Mesenchymal stem cell (in vitro differentiated cells and primary cell): ENCODE measurements around the gene UBE2Z.
A peak's percentile ranks its signal among the peaks of the same experiment; 100 is the strongest.

ENCODE experiments used
- DNase-seq: peaks from one replicate; pipeline ENCODE4 v3.0.0-alpha.2; 2013
- H2AFZ ChIP-seq: one replicate; pipeline ENCODE4 v1.6.1; 2013; ENCODE audit warnings: low read depth, mild to moderate bottlenecking, control low read depth, inconsistent platforms, low read length, moderate library complexity
- H2AK5ac ChIP-seq: 2 replicates; pipeline ENCODE4 v1.6.1; 2013; ENCODE audit warnings: low read length, moderate library complexity, mild to moderate bottlenecking, inconsistent platforms; ENCODE audit not compliant: severe bottlenecking
- H2BK120ac ChIP-seq: one replicate; pipeline ENCODE4 v1.6.1; 2013; ENCODE audit warnings: low read depth, mild to moderate bottlenecking, inconsistent platforms, low read length, moderate library complexity
- H2BK12ac ChIP-seq, 2 experiments: one replicate each; pipeline ENCODE4 v1.6.1; 2013; ENCODE audit warnings: inconsistent platforms in 2 of 2, low read length in 2 of 2, mild to moderate bottlenecking in 2 of 2, moderate library complexity in 2 of 2, control low read depth in 1 of 2
- H2BK15ac ChIP-seq: one replicate; pipeline ENCODE4 v1.6.1; 2013; ENCODE audit warnings: mild to moderate bottlenecking, low read depth, inconsistent platforms; ENCODE audit not compliant: poor library complexity, severe bottlenecking
- H2BK5ac ChIP-seq: 2 replicates; pipeline ENCODE4 v1.6.1; 2013; ENCODE audit warnings: low read depth, mild to moderate bottlenecking, low read length, control low read depth, inconsistent platforms; ENCODE audit not compliant: poor library complexity, severe bottlenecking
- H3K14ac ChIP-seq, 2 experiments: one replicate each; pipeline ENCODE4 v1.6.1; 2013; ENCODE audit warnings: inconsistent platforms in 2 of 2, low read length in 2 of 2, control low read depth in 1 of 2, mild to moderate bottlenecking in 1 of 2, moderate library complexity in 1 of 2
- H3K18ac ChIP-seq, 2 experiments: one replicate each; pipeline ENCODE4 v1.6.1; 2013; ENCODE audit warnings: inconsistent platforms in 2 of 2, low read length in 2 of 2, control low read depth in 1 of 2, low read depth in 1 of 2, mild to moderate bottlenecking in 1 of 2
- H3K23ac ChIP-seq, 2 experiments: one replicate each; pipeline ENCODE4 v1.6.1; 2013; ENCODE audit warnings: inconsistent platforms in 2 of 2, low read length in 2 of 2, mild to moderate bottlenecking in 2 of 2, moderate library complexity in 2 of 2, control low read depth in 1 of 2
- H3K27ac ChIP-seq: 2 replicates; pipeline ENCODE4 v1.5.1; 2013; ENCODE audit warnings: mild to moderate bottlenecking, moderate library complexity, low read length, control low read depth, inconsistent platforms; ENCODE audit not compliant: poor library complexity, severe bottlenecking
- H3K27me3 ChIP-seq, 2 experiments: 2 replicates each; pipeline versions ENCODE4 v1.6.1 to v1.7.0; 2013; ENCODE audit warnings: low read length in 2 of 2, mild to moderate bottlenecking in 2 of 2, moderate library complexity in 2 of 2, control low read depth in 1 of 2, inconsistent platforms in 1 of 2; ENCODE audit not compliant: control insufficient read depth in 1 of 2, insufficient read depth in 1 of 2
- H3K36me3 ChIP-seq, 2 experiments: 2 replicates each; pipeline versions ENCODE4 v1.6.1 to v1.7.0; 2013; ENCODE audit warnings: low read length in 2 of 2, control low read depth in 1 of 2, inconsistent platforms in 1 of 2, low read depth in 1 of 2, mild to moderate bottlenecking in 1 of 2; ENCODE audit not compliant: insufficient read depth in 2 of 2, control insufficient read depth in 1 of 2
- H3K4ac ChIP-seq, 2 experiments: one replicate each; pipeline ENCODE4 v1.6.1; 2013; ENCODE audit warnings: inconsistent platforms in 2 of 2, low read length in 2 of 2, mild to moderate bottlenecking in 2 of 2, moderate library complexity in 2 of 2, control low read depth in 1 of 2, low read depth in 1 of 2
- H3K4me1 ChIP-seq: 2 replicates; pipeline ENCODE4 v1.6.1; 2013; ENCODE audit warnings: low read depth, low read length, control low read depth; ENCODE audit not compliant: control insufficient read depth, insufficient read depth
- H3K4me2 ChIP-seq: 2 replicates; pipeline ENCODE4 v1.6.1; 2013; ENCODE audit warnings: low read length, mild to moderate bottlenecking, inconsistent platforms; ENCODE audit not compliant: poor library complexity, severe bottlenecking
- H3K4me3 ChIP-seq, 2 experiments: 2 replicates each; pipeline versions ENCODE4 v1.5.1 to v1.7.0; 2013; ENCODE audit warnings: low read length in 2 of 2, mild to moderate bottlenecking in 2 of 2, control low read depth in 1 of 2, low read depth in 1 of 2; ENCODE audit not compliant: insufficient read depth in 1 of 2
- H3K79me1 ChIP-seq: replicated peaks from 2 replicates; pipeline ENCODE4 v1.6.1; 2013; ENCODE audit warnings: mild to moderate bottlenecking, control low read depth, low read length, inconsistent platforms; ENCODE audit not compliant: poor library complexity, severe bottlenecking
- H3K9ac ChIP-seq: 2 replicates; pipeline ENCODE4 v1.7.0; 2013; ENCODE audit warnings: mild to moderate bottlenecking, low read length, moderate library complexity
- H3K9me3 ChIP-seq: 2 replicates; pipeline ENCODE4 v1.7.0; 2013; ENCODE audit warnings: mild to moderate bottlenecking, low read length; ENCODE audit not compliant: control insufficient read depth
- H4K8ac ChIP-seq: one replicate; pipeline ENCODE4 v1.6.1; 2013; ENCODE audit warnings: inconsistent platforms, mild to moderate bottlenecking, low read length, moderate library complexity
- H4K91ac ChIP-seq: one replicate; pipeline ENCODE4 v1.6.1; 2013; ENCODE audit warnings: mild to moderate bottlenecking, low read length, inconsistent platforms
- WGBS: methylation state at CpG from one replicate; pipeline ENCODE4 v1.1.7; 2013; ENCODE audit warnings: mixed read lengths; 5-methylcytosine and 5-hydroxymethylcytosine counted together

UBE2Z gene

GRCh38 chr17:48894886-48895285 is 13.3 kb upstream of the UBE2Z start:
- H3K27me3 ChIP-seq = no peaks in the 10 kb centered on the region
- H3K4ac ChIP-seq = no peak overlapping the region
- 94% methylated on average over 2 of the region's 3 CpGs for WGBS
- no peaks in the 10 kb centered on the region for H3K9me3 ChIP-seq
- H2BK120ac ChIP-seq = no peak overlapping the region
- H3K14ac ChIP-seq = no peak overlapping the region
- H3K9ac ChIP-seq = no peak overlapping the region
- H3K18ac ChIP-seq = no peak overlapping the region
- H4K91ac ChIP-seq = no peak overlapping the region
- no peak overlapping the region for H2BK5ac ChIP-seq
- H2BK12ac ChIP-seq = no peak overlapping the region
- DNase-seq = no peak
- peaks cover 3% of the 10 kb centered on the region for H3K4me1 ChIP-seq
- no peak overlapping the region for H4K8ac ChIP-seq
- no peak overlapping the region for H3K27ac ChIP-seq
- no peak overlapping the region for H2BK15ac ChIP-seq
- H2AFZ ChIP-seq = no peak overlapping the region
- no peak overlapping the region for H3K4me3 ChIP-seq
- H3K4me2 ChIP-seq = no peak overlapping the region
- no peak overlapping the region for H3K23ac ChIP-seq
- H3K79me1 ChIP-seq = peaks cover 32% of the 10 kb centered on the region
- no peak overlapping the region for H2AK5ac ChIP-seq
- H3K36me3 ChIP-seq = peaks cover 17 to 39% of the 10 kb centered on the region in 2 experiments

GRCh38 chr17:48901241-48901640 is 7.0 kb upstream of the UBE2Z start:
- Histone ChIP-seq H3K4me3 (no peak overlapping the region), H3K23ac (no peak overlapping the region), H2AFZ (no peak overlapping the region), H3K79me1 (peaks cover 6% of the 10 kb centered on the region), H3K27me3 (no peaks in the 10 kb centered on the region), H2AK5ac (no peak overlapping the region), H2BK12ac (no peak overlapping the region), H3K4me1 (peaks cover 8% of the 10 kb centered on the region), H3K4ac (no peak overlapping the region), H3K4me2 (no peak overlapping the region), H2BK5ac (no peak overlapping the region), H3K9ac (no peak overlapping the region), H3K36me3 (peaks cover 6 to 21% of the 10 kb centered on the region in 2 experiments), H3K14ac (no peak overlapping the region), H3K18ac (no peak overlapping the region), H3K9me3 (no peaks in the 10 kb centered on the region), H4K8ac (no peak overlapping the region), H2BK15ac (no peak overlapping the region), H4K91ac (no peak overlapping the region), H2BK120ac (no peak overlapping the region), H3K27ac (no peak overlapping the region)
- 100% methylated on average over 1 of the region's 1 CpG for WGBS
- no peak for DNase-seq

- no peak overlapping the region for H3K23ac ChIP-seq
- H2BK12ac ChIP-seq = no peak overlapping the region
- no peak overlapping the region for H3K14ac ChIP-seq
- no peak overlapping the region for H3K27ac ChIP-seq
- peaks cover 5% of the 10 kb centered on the region for H3K79me1 ChIP-seq
- DNase-seq = no peak
- no peak overlapping the region for H2BK15ac ChIP-seq
- H3K4ac ChIP-seq = no peak overlapping the region
- H3K18ac ChIP-seq = no peak overlapping the region
- H2AK5ac ChIP-seq = no peak overlapping the region
- H3K9ac ChIP-seq = no peak overlapping the region
- no peak overlapping the region for H2AFZ ChIP-seq
- no peak overlapping the region for H2BK5ac ChIP-seq
- H3K9me3 ChIP-seq = no peaks in the 10 kb centered on the region
- no peak overlapping the region for H4K91ac ChIP-seq
- peaks cover 9% of the 10 kb centered on the region for H3K4me1 ChIP-seq
- peaks cover 2% of the 10 kb centered on the region in 2 experiments for H3K36me3 ChIP-seq
- H3K27me3 ChIP-seq = no peaks in the 10 kb centered on the region
- H2BK120ac ChIP-seq = no peak overlapping the region
- 100% methylated on average over 1 of the region's 1 CpG for WGBS
- H3K4me2 ChIP-seq = no peak overlapping the region
- no peak overlapping the region for H3K4me3 ChIP-seq
- no peak overlapping the region for H4K8ac ChIP-seq
These were observed 4.8 kb upstream of the UBE2Z start for GRCh38 chr17:48903401-48903800.

- no peak for DNase-seq
- Histone ChIP-seq H3K18ac (no peak overlapping the region), H2BK5ac (no peak overlapping the region), H3K23ac (no peak overlapping the region), H3K4me1 (peaks cover 9% of the 10 kb centered on the region), H4K8ac (no peak overlapping the region), H3K9me3 (no peaks in the 10 kb centered on the region), H3K4me3 (no peak overlapping the region), H3K14ac (no peak overlapping the region), H3K79me1 (peaks cover 4% of the 10 kb centered on the region), H2BK120ac (peak overlapping the region; percentile 34), H2BK12ac (no peak overlapping the region), H2AK5ac (no peak overlapping the region), H4K91ac (no peak overlapping the region), H3K27ac (no peak overlapping the region), H2AFZ (no peak overlapping the region), H3K27me3 (no peaks in the 10 kb centered on the region), H3K4ac (no peak overlapping the region), H3K4me2 (no peak overlapping the region), H3K36me3 (no peaks in the 10 kb centered on the region), H2BK15ac (no peak overlapping the region), H3K9ac (no peak overlapping the region)
- 91% methylated on average over 7 of the region's 7 CpGs for WGBS
These were observed 3.8 kb upstream of the UBE2Z start for GRCh38 chr17:48904428-48904827.
